Astrocyte (in vitro differentiated cells and primary cell): Measurements from ENCODE around the gene CAPN5. TPM values are rescaled to one million over a fixed set of nuclear protein-coding genes. Genes with fewer than 3 reads are reported as not detected.

Experiments used
- total RNA-seq: library from RNA; stranded (reverse); gene quantifications from 2 replicates; pipeline ENCODE4 v1.2.1, GENCODE V29; 2021

CAPN5 gene
- total RNA-seq, 1 donor from 2014 or later, result 17.4 TPM

Other genes with a start within 250 kb of the CAPN5 start
- 14.9 and 17.3 TPM in 2 replicates for gene ACER3, start 206.1 kb upstream of the CAPN5 start, total RNA-seq
- not detected in 2 replicates for gene B3GNT6, start 32.6 kb upstream of the CAPN5 start, total RNA-seq
- 0.67 and 1.3 TPM in 2 replicates for gene OMP, start 35.9 kb downstream of the CAPN5 start, total RNA-seq
- 0.16 TPM in 1 of 2 replicates, not detected in the other for gene MYO7A, start 61.3 kb downstream of the CAPN5 start, total RNA-seq
- not detected in 2 replicates for gene GDPD4, start 234.7 kb downstream of the CAPN5 start, total RNA-seq